ENCODE results near the gene KRTAP19-2.

The KRTAP19-2 gene

DNA sequence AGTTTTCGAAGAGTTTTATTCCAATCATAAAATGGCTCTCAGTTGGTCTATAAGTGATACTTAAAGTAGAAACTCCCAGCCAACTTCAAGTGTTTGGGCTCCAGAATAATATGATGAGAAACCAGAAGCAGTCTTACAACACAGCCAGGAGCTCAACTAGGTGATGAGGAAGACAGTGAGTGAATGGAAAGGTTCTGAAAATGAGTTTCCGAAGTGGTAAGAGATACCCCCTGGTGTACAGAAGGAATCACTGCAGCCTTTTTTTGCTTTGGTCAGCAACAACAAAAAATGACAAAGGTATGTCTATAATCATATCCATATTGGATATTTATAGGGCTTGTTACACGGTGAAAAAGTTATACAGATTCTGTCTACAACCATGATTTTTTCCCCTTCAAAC, 23.5 kb downstream of the KRTAP19-2 start:
- in situ Hi-C loops (cut with HindIII; ENCODE audit: low sequenced_read_pairs) = no loop called here
- no peak for DNase-seq (ENCODE audit: low read depth)

DNA sequence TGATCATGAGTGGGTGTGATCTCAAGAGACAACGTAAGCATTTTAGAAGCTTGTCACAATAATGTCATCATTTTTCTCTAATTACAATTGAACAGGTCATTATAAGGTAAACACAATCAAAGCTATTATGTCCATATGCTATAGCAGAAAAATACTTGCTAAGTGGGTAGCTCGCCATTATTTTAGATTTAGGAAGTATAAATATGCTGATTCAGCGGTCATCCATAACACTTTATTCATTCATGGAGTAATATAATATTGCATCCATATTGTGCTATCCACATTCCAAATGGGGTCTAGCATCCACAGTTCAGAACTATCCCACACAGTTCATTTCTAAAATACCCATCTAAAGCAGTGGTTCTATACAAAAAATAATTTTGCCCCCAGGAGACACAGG, 38.7 kb downstream of the KRTAP19-2 start:
- no peak overlapping the region for H3K4me3 ChIP-seq (ENCODE audit: low read depth, low read length)
- no peak for DNase-seq (ENCODE audit: low read depth)
- TF ChIP-seq, protein P1, sequence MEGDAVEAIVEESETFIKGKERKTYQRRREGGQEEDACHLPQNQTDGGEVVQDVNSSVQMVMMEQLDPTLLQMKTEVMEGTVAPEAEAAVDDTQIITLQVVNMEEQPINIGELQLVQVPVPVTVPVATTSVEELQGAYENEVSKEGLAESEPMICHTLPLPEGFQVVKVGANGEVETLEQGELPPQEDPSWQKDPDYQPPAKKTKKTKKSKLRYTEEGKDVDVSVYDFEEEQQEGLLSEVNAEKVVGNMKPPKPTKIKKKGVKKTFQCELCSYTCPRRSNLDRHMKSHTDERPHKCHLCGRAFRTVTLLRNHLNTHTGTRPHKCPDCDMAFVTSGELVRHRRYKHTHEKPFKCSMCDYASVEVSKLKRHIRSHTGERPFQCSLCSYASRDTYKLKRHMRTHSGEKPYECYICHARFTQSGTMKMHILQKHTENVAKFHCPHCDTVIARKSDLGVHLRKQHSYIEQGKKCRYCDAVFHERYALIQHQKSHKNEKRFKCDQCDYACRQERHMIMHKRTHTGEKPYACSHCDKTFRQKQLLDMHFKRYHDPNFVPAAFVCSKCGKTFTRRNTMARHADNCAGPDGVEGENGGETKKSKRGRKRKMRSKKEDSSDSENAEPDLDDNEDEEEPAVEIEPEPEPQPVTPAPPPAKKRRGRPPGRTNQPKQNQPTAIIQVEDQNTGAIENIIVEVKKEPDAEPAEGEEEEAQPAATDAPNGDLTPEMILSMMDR (IDR thresholded peaks at IDR 0.05; ENCODE audit: low read depth, low read length, missing control alignments) = no peak
- in situ Hi-C loops (cut with HindIII; ENCODE audit: low sequenced_read_pairs) = no loop called here

More for the DNA sequence above, 23.5 kb downstream of the KRTAP19-2 start:
- TF ChIP-seq, protein P1 (IDR thresholded peaks at IDR 0.05; ENCODE audit: low read depth, low read length, missing control alignments) = peak; percentile 50
- H3K4me3 ChIP-seq (ENCODE audit: low read depth, low read length) = no peak overlapping the region

DNA sequence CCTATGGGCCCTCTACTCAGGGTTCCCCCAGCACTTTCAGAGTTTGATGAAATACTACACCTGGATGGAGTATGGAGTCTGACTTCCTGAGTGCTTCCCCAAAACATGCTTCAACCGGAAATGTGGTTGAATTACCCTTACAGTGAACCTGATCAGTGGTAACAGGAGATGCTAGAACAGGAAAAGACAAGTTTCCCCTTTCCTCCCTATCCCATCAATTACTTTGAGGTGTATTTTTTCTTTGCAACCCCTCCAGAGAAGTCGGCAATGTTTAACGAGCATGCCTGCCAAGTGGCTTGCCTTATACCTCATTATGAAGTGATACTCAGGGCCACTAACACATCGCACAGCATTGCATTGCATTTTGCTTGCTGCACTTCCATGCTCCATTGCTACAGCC, 40.2 kb downstream of the KRTAP19-2 start:
- no peak for DNase-seq (ENCODE audit: low read depth)
- TF ChIP-seq, protein P1 (IDR thresholded peaks at IDR 0.05; ENCODE audit: low read depth, low read length, missing control alignments) = no peak
- no peak overlapping the region for H3K4me3 ChIP-seq (ENCODE audit: low read depth, low read length)
- in situ Hi-C loops (cut with HindIII; ENCODE audit: low sequenced_read_pairs) = no loop called here

DNA sequence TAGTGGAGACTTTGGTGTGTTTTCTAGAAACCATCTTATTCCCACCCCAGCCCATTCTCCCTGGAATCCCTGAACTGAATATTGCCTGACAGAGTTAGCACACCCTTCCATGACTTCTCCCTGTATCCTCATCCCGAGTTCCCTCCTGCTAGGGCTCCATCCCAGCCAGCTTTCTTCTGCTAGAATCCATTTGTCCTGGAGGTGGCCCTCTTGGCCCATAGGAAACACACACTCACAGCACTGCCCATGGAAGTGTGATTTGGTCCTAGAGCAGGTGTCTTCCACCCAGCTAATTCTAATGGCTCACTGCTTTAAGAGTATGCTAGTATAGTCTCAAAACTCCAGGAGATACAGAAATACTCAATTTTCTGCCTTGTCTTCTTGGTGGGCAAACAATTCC, 43.0 kb downstream of the KRTAP19-2 start:
- H3K4me3 ChIP-seq (ENCODE audit: low read depth, low read length) = no peak overlapping the region
- DNase-seq (ENCODE audit: low read depth) = no peak
- in situ Hi-C loops (cut with HindIII; ENCODE audit: low sequenced_read_pairs) = no loop called here
- TF ChIP-seq, protein P1 (IDR thresholded peaks at IDR 0.05; ENCODE audit: low read depth, low read length, missing control alignments) = no peak

DNA sequence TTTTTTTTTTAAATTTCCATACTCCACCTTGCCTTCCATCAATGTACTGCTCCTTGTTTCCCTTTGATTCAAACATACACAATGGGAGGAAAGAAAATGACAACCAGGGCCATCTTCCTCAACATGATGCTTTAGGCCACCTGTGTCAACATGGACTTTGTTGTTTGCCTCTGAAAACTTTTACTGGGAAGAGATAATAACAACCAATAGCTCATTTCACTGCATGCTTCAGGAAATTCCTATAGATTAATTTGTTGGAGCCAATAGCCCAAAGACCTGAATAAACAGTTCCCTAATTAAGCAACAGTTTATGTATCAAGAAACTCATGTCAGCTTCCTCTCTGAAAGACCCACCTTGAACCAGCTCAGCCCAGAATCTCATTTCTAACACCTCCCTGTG, 44.0 kb downstream of the KRTAP19-2 start:
- in situ Hi-C loops (cut with HindIII; ENCODE audit: low sequenced_read_pairs) = no loop called here
- TF ChIP-seq, protein P1 (IDR thresholded peaks at IDR 0.05; ENCODE audit: low read depth, low read length, missing control alignments) = no peak
- H3K4me3 ChIP-seq (ENCODE audit: low read depth, low read length) = no peak overlapping the region
- DNase-seq (ENCODE audit: low read depth) = no peak

DNA sequence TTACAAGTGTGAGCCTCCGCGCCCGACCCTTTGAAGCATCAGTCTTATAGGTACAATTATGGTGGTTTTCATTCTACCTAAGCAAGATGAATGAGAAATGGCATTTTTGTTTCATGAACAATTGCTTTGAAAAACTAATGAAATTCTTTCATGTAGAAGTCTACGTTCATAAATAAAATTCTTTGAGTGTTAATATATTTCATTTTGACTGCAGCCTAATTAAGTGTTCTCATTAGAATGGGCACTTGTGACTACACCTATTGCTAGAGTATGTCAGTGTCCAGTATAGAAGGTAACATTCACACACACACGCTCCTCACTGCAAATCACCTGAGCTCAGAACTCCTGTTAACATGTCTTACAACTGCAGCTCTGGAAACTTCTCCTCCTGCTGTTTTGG, 47.3 kb downstream of the KRTAP19-2 start, which contains the start of gene KRTAP15-1:
Gene KRTAP15-1 (plus strand): TSS at position 301 of the 400 bp plus-strand sequence. CDS start 53 bp downstream, at position 354.
- TF ChIP-seq, protein P1 (IDR thresholded peaks at IDR 0.05; ENCODE audit: low read depth, low read length, missing control alignments) = no peak
- in situ Hi-C loops (cut with HindIII; ENCODE audit: low sequenced_read_pairs) = no loop called here
- no peak for DNase-seq (ENCODE audit: low read depth)

More for the DNA sequence above, 47.3 kb downstream of the KRTAP19-2 start, which contains the start of gene KRTAP15-1:
- H3K4me3 ChIP-seq (ENCODE audit: low read depth, low read length) = no peak within 1 kb of the TSS
